ELF-1 (cell line): ENCODE results near the gene SOX9.

Experiments
- DNase-seq: peaks from one replicate; pipeline ENCODE4 v3.0.0-alpha.2; 2016; ENCODE audit warnings: low read depth, low spot score

Gene SOX9

DNA sequence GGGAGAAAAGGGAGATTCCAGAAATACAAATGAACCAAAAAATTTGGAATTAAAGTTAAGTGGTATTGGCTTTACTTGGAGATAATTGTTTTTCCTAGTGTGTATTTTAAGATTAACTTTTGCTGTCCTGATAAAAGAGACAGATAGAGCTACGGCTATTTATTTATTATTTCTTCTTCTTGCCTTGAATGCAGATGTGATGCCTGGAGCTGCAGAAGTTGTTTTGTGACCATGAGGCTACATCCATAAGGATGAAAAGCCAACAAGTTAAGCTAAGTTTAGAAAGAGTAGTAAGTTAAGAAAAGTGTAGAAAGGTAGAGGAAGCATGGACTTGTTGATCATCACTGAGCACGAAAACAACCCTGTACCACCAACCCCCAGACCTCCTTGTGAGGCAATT, 41.7 kb downstream of the SOX9 start:
- DNase-seq: no peak

- no peak for DNase-seq
Measured at GRCh38 chr17:72163474-72163873, 42.7 kb downstream of the SOX9 start.

DNA sequence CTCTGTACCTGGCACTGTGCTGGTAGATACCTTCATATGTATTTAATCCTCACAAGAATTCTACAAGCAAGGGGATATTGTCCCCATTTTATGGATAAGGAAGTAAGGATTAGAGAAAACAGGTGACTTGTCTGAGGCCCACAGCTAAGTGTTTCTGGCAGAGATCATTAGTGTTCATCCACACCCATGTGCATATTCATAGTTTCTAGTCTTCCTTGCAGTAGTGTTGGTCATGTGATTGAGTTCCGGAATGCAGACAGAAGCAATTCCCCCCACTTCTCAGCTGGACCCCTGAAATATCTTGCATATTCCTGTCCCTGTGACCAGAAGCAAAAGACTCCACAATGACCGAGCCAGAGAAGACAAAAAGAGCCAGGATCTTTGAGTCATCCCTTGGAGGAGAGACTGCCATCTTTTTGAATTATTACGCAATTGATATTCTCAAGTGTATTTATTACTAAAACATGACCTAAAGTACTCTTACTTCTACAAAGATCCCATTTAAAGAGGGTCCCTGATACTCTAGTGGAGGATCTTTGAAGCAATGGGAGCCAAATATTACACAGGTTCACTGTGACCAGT, 43.4 kb downstream of the SOX9 start:
- DNase-seq: no peak

GRCh38 chr17:72165192-72165866, 44.5 kb downstream of the SOX9 start:
- DNase-seq: peak; percentile 41

DNA sequence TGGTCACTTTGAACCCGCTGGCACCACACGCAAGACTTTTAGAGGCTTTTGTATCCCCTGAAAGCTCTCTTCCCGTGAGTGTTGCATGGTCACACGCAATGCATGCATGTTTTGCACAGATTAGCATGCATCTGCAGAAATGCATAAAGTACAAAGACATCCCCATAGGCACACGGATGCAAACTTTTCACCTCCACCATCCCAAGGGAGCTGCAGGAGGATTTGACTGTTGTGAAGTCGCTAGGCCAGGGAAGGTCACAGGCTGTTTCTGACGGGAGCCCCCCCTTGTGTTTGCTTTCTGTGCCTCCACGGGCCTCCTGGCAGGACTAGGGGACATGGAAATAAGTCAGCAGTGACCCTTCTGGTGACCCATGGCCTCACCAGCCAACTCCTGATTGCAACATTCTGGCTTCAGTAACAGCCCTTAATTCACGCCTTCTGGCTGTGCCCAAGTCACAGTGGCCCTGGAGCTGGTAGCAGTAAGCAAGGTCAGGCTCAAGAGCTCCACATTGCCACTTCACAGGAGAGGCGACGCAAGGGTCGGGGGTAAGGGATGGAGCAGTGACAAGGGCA, 45.1 kb downstream of the SOX9 start:
- peak; percentile 19 for DNase-seq

DNA sequence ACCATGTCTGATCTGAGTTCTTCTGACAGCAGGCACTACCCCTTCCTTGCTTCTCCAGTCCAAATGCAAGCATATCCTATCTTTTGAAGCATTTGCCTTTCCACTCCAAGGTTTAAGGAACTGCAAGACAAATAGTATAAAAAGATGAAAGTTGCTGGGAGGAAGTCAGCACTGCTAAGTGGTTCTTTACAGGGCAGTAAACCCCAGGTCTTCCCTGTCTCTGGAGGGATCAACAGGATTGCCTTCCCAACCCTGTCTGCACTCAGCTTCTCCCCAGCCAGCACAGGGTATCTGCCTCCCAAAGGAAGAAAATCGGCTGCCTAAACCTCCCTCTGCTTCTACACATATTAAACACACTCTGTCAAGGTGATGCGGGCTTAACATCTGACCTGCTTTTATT, 46.8 kb downstream of the SOX9 start:
- no peak for DNase-seq

- no peak for DNase-seq
Measured at GRCh38 chr17:72169823-72170222, 49.0 kb downstream of the SOX9 start.

DNA sequence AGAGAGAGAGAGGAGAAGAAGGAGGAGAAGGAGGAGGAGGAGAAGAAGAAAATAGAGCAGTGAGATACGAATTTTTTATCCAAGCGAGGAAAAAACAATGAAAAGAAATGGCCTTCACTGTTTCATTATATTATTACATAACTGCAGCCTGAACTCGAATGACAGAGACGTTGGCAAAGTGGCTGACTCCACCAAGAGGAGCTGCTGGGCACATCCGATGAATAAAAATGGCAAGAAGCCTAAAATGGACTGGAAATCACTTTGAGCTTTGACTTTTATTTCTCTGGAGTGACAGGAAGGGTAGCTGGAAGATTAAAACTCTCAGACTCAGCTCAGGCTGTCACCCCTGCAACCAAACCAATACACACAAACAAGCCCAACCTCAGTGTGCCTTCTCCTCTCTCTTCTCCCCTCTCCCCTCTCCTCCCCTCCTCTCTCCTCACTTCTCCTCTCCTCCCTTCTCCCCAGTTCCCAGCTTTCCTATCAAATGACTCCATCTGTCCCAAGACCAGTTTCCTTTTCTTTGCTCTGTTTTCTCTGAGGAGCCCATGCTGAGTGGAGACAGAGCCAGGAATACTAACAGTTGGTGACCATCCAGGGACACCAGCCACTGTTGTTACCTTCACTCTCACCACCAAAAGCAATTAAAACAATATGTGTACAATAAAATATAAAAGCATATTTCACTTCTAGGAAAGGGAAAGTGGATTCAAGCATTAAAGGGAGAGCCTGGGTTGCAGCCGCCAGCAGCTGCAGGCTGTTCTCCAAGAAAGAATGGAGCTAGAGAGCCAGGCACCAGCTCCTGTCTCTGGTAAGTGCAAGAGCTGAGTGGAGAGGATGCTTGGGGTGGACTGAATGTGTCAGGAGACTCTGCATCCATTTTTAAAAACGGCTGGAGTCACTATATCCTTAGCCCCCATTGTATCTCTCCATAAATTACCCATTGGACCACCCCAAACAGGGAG, 51.2 kb downstream of the SOX9 start:
- DNase-seq: no peak

GRCh38 chr17:72173499-72174116, 52.8 kb downstream of the SOX9 start:
- no peak for DNase-seq

- no peak for DNase-seq
Measured at GRCh38 chr17:72175263-72175662, 54.4 kb downstream of the SOX9 start.
